ENCODE measurements around the gene KCNJ15.

Gene KCNJ15

GRCh38 chr21:38249696-38250278, 7.0 kb upstream of the KCNJ15 start:
- DNase-seq (ENCODE audit: low read depth), result no peak
- TF ChIP-seq CTCF (IDR thresholded peaks at IDR 0.05; ENCODE audit: low read depth, low read length, missing control alignments), result no peak
- H3K4me3 ChIP-seq (ENCODE audit: low read depth, low read length), result no peak overlapping the region

GRCh38 chr21:38250991-38251418, 5.8 kb upstream of the KCNJ15 start:
- TF ChIP-seq CTCF (IDR thresholded peaks at IDR 0.05; ENCODE audit: low read depth, low read length, missing control alignments), result no peak
- no peak overlapping the region for H3K4me3 ChIP-seq (ENCODE audit: low read depth, low read length)
- DNase-seq (ENCODE audit: low read depth), result no peak

- no peak for TF ChIP-seq CTCF (IDR thresholded peaks at IDR 0.05; ENCODE audit: low read depth, low read length, missing control alignments)
- no peak overlapping the region for H3K4me3 ChIP-seq (ENCODE audit: low read depth, low read length)
- no peak for DNase-seq (ENCODE audit: low read depth)
Observed at GRCh38 chr21:38254970-38255369, 1.8 kb upstream of the KCNJ15 start.

- DNase-seq (ENCODE audit: low read depth), result no peak
- no peak for TF ChIP-seq CTCF (IDR thresholded peaks at IDR 0.05; ENCODE audit: low read depth, low read length, missing control alignments)
- H3K4me3 ChIP-seq (ENCODE audit: low read depth, low read length), result no peak overlapping the region
Observed at GRCh38 chr21:38255571-38256117, 1.1 kb upstream of the KCNJ15 start.

- TF ChIP-seq CTCF (IDR thresholded peaks at IDR 0.05; ENCODE audit: low read depth, low read length, missing control alignments), result no peak
- H3K4me3 ChIP-seq (ENCODE audit: low read depth, low read length), result no peak overlapping the region
- no peak for DNase-seq (ENCODE audit: low read depth)
Observed at GRCh38 chr21:38257667-38258066, 876 bp downstream of the KCNJ15 start.

GRCh38 chr21:38258521-38259485, 2.0 kb downstream of the KCNJ15 start:
- no peak overlapping the region for H3K4me3 ChIP-seq (ENCODE audit: low read depth, low read length)
- no peak for TF ChIP-seq CTCF (IDR thresholded peaks at IDR 0.05; ENCODE audit: low read depth, low read length, missing control alignments)
- DNase-seq (ENCODE audit: low read depth), result no peak

Data from GM12864 (cell line).